Measurements from ENCODE around the gene MTCL1.

DNA sequence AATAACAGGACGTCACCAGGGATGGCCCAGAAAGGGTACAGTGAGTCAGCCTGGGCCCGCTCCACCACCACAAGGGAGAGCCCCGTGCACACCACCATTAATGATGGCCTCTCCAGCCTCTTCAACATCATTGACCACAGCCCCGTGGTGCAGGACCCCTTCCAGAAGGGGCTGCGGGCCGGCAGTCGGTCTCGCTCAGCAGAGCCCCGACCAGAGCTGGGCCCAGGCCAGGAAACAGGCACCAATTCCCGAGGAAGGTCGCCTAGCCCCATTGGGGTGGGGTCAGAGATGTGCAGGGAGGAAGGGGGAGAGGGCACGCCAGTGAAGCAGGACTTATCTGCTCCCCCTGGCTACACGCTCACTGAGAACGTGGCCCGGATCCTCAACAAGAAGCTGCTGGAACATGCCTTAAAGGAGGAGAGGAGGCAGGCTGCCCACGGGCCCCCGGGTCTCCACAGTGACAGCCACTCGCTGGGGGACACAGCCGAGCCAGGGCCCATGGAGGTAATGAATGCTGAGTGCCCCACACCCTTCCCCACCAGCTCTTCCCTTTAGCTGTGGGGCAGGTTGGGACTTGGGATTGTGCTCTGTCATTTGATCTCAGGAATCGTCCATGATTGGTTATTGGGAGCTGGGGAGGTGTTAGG lies 120.5 kb downstream of the MTCL1 start:
- no peak for TF ChIP-seq ATF3 (IDR thresholded peaks at IDR 0.05)
- TF ChIP-seq SP1 (IDR thresholded peaks at IDR 0.05; ENCODE audit: low read depth) = no peak

Measured in HCT116 (cell line).